A549 (cell line): Measurements from ENCODE around the gene TTI1. TPM values are rescaled to one million over a fixed set of nuclear protein-coding genes. Genes with fewer than 3 reads are reported as not detected.

ENCODE experiments used
- ATAC-seq, 2 experiments: fragments of 200-7000 bp in 1 of 2; fragments of >200 bp in 1 of 2; cut with Nextera tagmentation in 1 of 2; cut with Tn5 transposase in 1 of 2; 3 replicates each; pipeline versions ENCODE4 v1.8.0 to v1.9.1; 2018 to 2020; ENCODE audit warnings: mild to moderate bottlenecking in 1 of 2, moderate library complexity in 1 of 2
- CTCF ChIA-PET: fragments of 300-600 bp; sonication (Branson Sonifier 250); formaldehyde crosslinking; extraction: SDS; loops from one replicate; lab custom pipeline; 2021; ENCODE audit warnings: antibody characterized with exemption, inconsistent platforms; lab: Yijun Ruan, JAX
- POLR2A ChIA-PET: fragments of 350-600 bp; formaldehyde crosslinking; extraction: SDS; loops from one replicate; lab custom pipeline; 2021; ENCODE audit warnings: antibody characterized with exemption, inconsistent platforms; lab: Yijun Ruan, JAX
- DNase-seq, 2 experiments: peaks; one replicate each; pipeline versions ENCODE4 v3.0.0 to v3.0.0-alpha.2; 2011 to 2016; ENCODE audit warnings: low read depth in 1 of 2, low spot score in 1 of 2
- FAIRE-seq: peaks from 2 replicates; lab custom pipeline; 2011; peaks lifted over from hg19 to GRCh38; lab: Jason Lieb, UNC
- H3K27ac ChIP-seq, 2 experiments: fragments of >200 bp; sonication (Bioruptor Twin); formaldehyde crosslinking; 3 replicates each; pipeline ENCODE4 v1.5.1; 2016 to 2017
- H3K4me1 ChIP-seq: fragments of >200 bp; sonication (Bioruptor Twin); formaldehyde crosslinking; 3 replicates; pipeline ENCODE4 v1.6.1; 2016
- H3K4me2 ChIP-seq: fragments of >200 bp; sonication (Bioruptor Twin); formaldehyde crosslinking; 3 replicates; pipeline ENCODE4 v1.6.1; 2016
- H3K4me3 ChIP-seq: fragments of >200 bp; sonication (Bioruptor Twin); formaldehyde crosslinking; 3 replicates; pipeline ENCODE4 v1.5.1; 2016
- H3K9me3 ChIP-seq: fragments of >200 bp; sonication (Bioruptor Twin); formaldehyde crosslinking; 3 replicates; pipeline ENCODE4 v1.6.1; 2016
- CBX8 ChIP-seq: fragments of 200-600 bp; sonication (generic); IDR thresholded peaks from 2 replicates; pipeline ENCODE4 v1.6.1; 2016
- EHF ChIP-seq: fragments of 250-450 bp; sonication (Bioruptor Pico); IDR thresholded peaks from 2 replicates; pipeline ENCODE4 v1.5.0; 2020; ENCODE audit warnings: mild to moderate bottlenecking
- ESRRA ChIP-seq: fragments of 150-350 bp; IDR thresholded peaks from 2 replicates; pipeline ENCODE4 v1.6.1; 2014; ENCODE audit warnings: mild to moderate bottlenecking, low read length, borderline replicate concordance
- FOSB ChIP-seq: fragments of 250-450 bp; sonication (Bioruptor Pico); IDR thresholded peaks from 2 replicates; pipeline ENCODE4 v1.5.0; 2020; ENCODE audit warnings: mild to moderate bottlenecking, moderate library complexity
- HDAC2 ChIP-seq: fragments of 200-600 bp; sonication (generic); IDR thresholded peaks from 2 replicates; pipeline ENCODE4 v1.6.1; 2016
- HOXA7 ChIP-seq: fragments of 250-450 bp; sonication (Bioruptor Pico); IDR thresholded peaks from 2 replicates; pipeline ENCODE4 v1.5.0; 2020; ENCODE audit warnings: mild to moderate bottlenecking, moderate library complexity
- HOXB13 ChIP-seq: fragments of 250-450 bp; sonication (Bioruptor Pico); IDR thresholded peaks from 2 replicates; pipeline ENCODE4 v1.5.0; 2020; ENCODE audit warnings: low read depth, mild to moderate bottlenecking, moderate library complexity
- JUN ChIP-seq, 2 experiments: fragments of >200 bp; sonication (Bioruptor Twin); formaldehyde crosslinking; IDR thresholded peaks; 2 replicates in 1 of 2; 3 replicates in 1 of 2; pipeline ENCODE4 v1.6.1; 2016 to 2017
- JUNB ChIP-seq: fragments of >200 bp; sonication (Bioruptor Twin); formaldehyde crosslinking; IDR thresholded peaks from 2 replicates; pipeline ENCODE4 v1.6.1; 2016
- KDM1A ChIP-seq: fragments of 200-600 bp; sonication (generic); IDR thresholded peaks from 2 replicates; pipeline ENCODE4 v1.6.1; 2016; ENCODE audit warnings: low read depth, mild to moderate bottlenecking
- KDM5A ChIP-seq: fragments of 200-600 bp; sonication (generic); IDR thresholded peaks from 2 replicates; pipeline ENCODE4 v1.6.1; 2016; ENCODE audit warnings: antibody characterized with exemption, mild to moderate bottlenecking
- MAFK ChIP-seq: fragments of 450-650 bp; IDR thresholded peaks from 2 replicates; pipeline ENCODE4 v1.6.1; 2014; ENCODE audit not compliant: partially characterized antibody
- NR3C1 ChIP-seq: fragments of >200 bp; sonication (Bioruptor Twin); formaldehyde crosslinking; IDR thresholded peaks from 3 replicates; pipeline ENCODE4 v1.6.1; 2017
- PHF8 ChIP-seq: fragments of 200-600 bp; sonication (generic); IDR thresholded peaks from 2 replicates; pipeline ENCODE4 v1.6.1; 2016; ENCODE audit warnings: low read depth, mild to moderate bottlenecking, antibody characterized with exemption, moderate library complexity, borderline replicate concordance
- RARB ChIP-seq: fragments of 250-450 bp; sonication (Bioruptor Pico); IDR thresholded peaks from 2 replicates; pipeline ENCODE4 v1.8.0; 2021; ENCODE audit warnings: mild to moderate bottlenecking, moderate library complexity
- ZFP36 ChIP-seq: fragments of 450-650 bp; IDR thresholded peaks from 2 replicates; pipeline ENCODE4 v1.6.1; 2014; ENCODE audit warnings: borderline replicate concordance; ENCODE audit not compliant: partially characterized antibody
- WGBS: methylation state at CpG from one replicate; pipeline ENCODE4 v1.1.6; 2017; ENCODE audit errors: missing lambda C conversion rate; 5-methylcytosine and 5-hydroxymethylcytosine counted together
- polyA plus RNA-seq, 4 experiments: library from polyadenylated mRNA; depleted of rRNA in 3 of 4; stranded (reverse); fragments of >200 nt; fragmentation: RNase III in 1 of 4; extraction: RNeasy Plus Mini Kit Qiagen cat#74134 plus additional on column Dnase treatment in 1 of 4; gene quantifications; 2 replicates in 3 of 4; 3 replicates in 1 of 4; pipeline ENCODE4 v1.2.3, GENCODE V29; 2011 to 2017
- TF ChIP-seq, protein P1 (sequence below): IDR thresholded peaks from 2 replicates; pipeline ENCODE4 v1.6.1; 2012
- TF ChIP-seq, protein P2 (sequence below): IDR thresholded peaks from 2 replicates; pipeline ENCODE4 v1.6.1; 2012
- TF ChIP-seq, protein P3 (sequence below): IDR thresholded peaks from 2 replicates; pipeline ENCODE4 v1.6.1; 2012; ENCODE audit warnings: low read depth, borderline replicate concordance
- TF ChIP-seq, protein P4 (sequence below): fragments of 250-450 bp; sonication (Bioruptor Pico); IDR thresholded peaks from 2 replicates; pipeline ENCODE4 v1.5.0; 2021; ENCODE audit warnings: mild to moderate bottlenecking, moderate library complexity, borderline replicate concordance

The TTI1 gene
- polyA plus RNA-seq, 2 of the 4 experiments (the other 2 are of a cell fraction) = 20.6 to 27.9 TPM

DNA sequence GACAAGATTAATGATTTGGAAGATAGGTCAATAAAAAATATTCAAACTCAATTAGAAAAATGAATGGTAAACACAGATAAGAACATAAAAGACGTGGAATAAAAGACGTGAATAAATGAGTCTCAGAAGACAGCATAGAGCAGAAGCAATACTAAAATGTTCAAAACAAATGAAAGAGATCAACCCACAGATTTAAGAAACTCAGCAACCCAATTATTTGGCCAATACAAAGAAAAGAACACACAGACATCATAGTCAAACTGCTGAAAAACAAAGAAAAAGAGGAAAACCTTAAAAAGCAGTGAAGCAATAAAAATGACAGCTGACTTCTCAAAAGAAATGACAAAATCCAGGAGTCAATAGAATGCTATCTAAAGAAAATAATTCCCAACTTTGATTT, 14.9 kb downstream of the TTI1 start:
- TF ChIP-seq, protein P1, sequence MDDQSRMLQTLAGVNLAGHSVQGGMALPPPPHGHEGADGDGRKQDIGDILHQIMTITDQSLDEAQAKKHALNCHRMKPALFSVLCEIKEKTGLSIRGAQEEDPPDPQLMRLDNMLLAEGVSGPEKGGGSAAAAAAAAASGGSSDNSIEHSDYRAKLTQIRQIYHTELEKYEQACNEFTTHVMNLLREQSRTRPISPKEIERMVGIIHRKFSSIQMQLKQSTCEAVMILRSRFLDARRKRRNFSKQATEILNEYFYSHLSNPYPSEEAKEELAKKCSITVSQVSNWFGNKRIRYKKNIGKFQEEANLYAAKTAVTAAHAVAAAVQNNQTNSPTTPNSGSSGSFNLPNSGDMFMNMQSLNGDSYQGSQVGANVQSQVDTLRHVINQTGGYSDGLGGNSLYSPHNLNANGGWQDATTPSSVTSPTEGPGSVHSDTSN = no peak
- TF ChIP-seq EHF = no peak
- TF ChIP-seq NR3C1 = no peak
- TF ChIP-seq HDAC2 = no peak
- TF ChIP-seq, protein P2, sequence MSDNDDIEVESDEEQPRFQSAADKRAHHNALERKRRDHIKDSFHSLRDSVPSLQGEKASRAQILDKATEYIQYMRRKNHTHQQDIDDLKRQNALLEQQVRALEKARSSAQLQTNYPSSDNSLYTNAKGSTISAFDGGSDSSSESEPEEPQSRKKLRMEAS = no peak
- TF ChIP-seq, protein P3, sequence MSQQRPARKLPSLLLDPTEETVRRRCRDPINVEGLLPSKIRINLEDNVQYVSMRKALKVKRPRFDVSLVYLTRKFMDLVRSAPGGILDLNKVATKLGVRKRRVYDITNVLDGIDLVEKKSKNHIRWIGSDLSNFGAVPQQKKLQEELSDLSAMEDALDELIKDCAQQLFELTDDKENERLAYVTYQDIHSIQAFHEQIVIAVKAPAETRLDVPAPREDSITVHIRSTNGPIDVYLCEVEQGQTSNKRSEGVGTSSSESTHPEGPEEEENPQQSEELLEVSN = no peak
- TF ChIP-seq JUNB = no peak
- no peak for TF ChIP-seq PHF8
- no peak for TF ChIP-seq MAFK
- H3K4me2 ChIP-seq = no peak overlapping the region
- H3K9me3 ChIP-seq = peaks cover 41% of the 10 kb centered on the region
- H3K4me3 ChIP-seq = no peak overlapping the region
- ATAC-seq (no peak), FAIRE-seq (no peak), DNase-seq (no peak)
- ChIA-PET CTCF (interaction anchor here (0.6 to 0.8 kb wide), 2 partner anchors 10 to 12 kb away, joined by 3 to 4 read pairs; no protein-coding TSS in a partner anchor), POLR2A (no interaction called here)
- H3K27ac ChIP-seq = no peak overlapping the region
- WGBS = 95% methylated on average over 2 of the region's 2 CpGs
- H3K4me1 ChIP-seq = peaks cover 16% of the 10 kb centered on the region

DNA sequence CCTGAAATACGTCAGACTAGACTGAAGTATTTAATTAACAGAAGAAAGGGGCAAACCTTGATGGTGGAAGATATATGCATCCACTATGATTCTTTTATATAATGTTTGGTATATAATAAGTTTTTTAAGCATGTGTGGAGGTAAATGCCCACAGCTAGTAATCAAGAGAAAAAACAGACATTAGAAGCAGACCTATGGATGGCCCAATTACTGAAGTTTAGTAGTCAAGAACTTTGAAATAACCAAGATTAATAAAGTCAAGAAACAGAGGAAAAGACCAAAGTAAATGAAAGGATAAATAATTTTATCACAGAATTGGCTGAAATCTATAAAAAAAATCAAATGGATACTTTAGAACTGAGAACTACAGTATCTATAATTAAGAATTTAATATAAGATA, 15.3 kb downstream of the TTI1 start:
- DNase-seq (peak in 1 of 2 experiments; percentile 31), FAIRE-seq (no peak), ATAC-seq (no peak)
- ChIA-PET CTCF (interaction anchor here (0.8 kb wide), 2 partner anchors 10 to 12 kb away, joined by 3 read pairs; no protein-coding TSS in a partner anchor), POLR2A (interaction anchor here (0.7 kb wide), 1 partner anchor 15 kb away, joined by 3 read pairs; the partner anchor contains the start of genes RPRD1B and TTI1)
- H3K4me2 ChIP-seq = no peak overlapping the region
- WGBS = 88% methylated on average over 1 of the region's 1 CpG
- H3K27ac ChIP-seq = no peak overlapping the region
- no peak overlapping the region for H3K4me3 ChIP-seq
- H3K4me1 ChIP-seq = peaks cover 11% of the 10 kb centered on the region
- H3K9me3 ChIP-seq = peaks cover 41% of the 10 kb centered on the region
- no peak for TF ChIP-seq FOSB (CRISPR knock-in tag)

DNA sequence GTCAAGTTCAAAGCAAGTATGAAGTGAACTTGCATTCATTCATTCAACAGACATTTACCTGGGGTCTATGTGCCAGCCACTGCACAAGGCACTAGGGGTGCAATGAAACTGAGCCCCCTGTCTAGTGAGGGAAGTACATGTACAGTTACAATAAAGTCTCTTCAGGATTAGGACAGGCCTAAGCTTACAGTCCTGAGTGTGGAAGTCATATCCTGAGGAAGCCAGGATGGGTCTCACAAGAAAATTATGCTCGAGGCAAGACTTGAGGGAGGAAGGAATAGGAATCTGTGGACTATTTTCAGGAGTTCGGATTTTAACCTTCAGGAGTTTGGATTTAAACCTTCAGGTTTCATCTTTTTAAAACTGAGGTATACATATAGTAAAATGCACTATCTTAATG, 19.4 kb downstream of the TTI1 start:
- POLR2A ChIA-PET = no interaction called here
- H3K4me3 ChIP-seq = no peak overlapping the region
- CTCF ChIA-PET = interaction anchor here (0.6 to 1.2 kb wide), 3 partner anchors 15 to 27 kb away, joined by 3 to 5 read pairs (median 3); no protein-coding TSS in a partner anchor
- no peaks in the 10 kb centered on the region for H3K4me1 ChIP-seq
- 91% methylated on average over 2 of the region's 2 CpGs for WGBS
- H3K27ac ChIP-seq = no peak overlapping the region
- H3K4me2 ChIP-seq = no peak overlapping the region
- peaks cover 33% of the 10 kb centered on the region for H3K9me3 ChIP-seq
- ATAC-seq (no peak), DNase-seq (no peak), FAIRE-seq (no peak)
- no peak for TF ChIP-seq ESRRA
- TF ChIP-seq RARB (CRISPR knock-in tag) = no peak
- TF ChIP-seq ZFP36 = no peak
- TF ChIP-seq, protein P4, sequence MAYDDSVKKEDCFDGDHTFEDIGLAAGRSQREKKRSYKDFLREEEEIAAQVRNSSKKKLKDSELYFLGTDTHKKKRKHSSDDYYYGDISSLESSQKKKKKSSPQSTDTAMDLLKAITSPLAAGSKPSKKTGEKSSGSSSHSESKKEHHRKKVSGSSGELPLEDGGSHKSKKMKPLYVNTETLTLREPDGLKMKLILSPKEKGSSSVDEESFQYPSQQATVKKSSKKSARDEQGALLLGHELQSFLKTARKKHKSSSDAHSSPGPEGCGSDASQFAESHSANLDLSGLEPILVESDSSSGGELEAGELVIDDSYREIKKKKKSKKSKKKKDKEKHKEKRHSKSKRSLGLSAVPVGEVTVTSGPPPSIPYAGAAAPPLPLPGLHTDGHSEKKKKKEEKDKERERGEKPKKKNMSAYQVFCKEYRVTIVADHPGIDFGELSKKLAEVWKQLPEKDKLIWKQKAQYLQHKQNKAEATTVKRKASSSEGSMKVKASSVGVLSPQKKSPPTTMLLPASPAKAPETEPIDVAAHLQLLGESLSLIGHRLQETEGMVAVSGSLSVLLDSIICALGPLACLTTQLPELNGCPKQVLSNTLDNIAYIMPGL (CRISPR knock-in tag) = no peak
- TF ChIP-seq, protein P3 = no peak

DNA sequence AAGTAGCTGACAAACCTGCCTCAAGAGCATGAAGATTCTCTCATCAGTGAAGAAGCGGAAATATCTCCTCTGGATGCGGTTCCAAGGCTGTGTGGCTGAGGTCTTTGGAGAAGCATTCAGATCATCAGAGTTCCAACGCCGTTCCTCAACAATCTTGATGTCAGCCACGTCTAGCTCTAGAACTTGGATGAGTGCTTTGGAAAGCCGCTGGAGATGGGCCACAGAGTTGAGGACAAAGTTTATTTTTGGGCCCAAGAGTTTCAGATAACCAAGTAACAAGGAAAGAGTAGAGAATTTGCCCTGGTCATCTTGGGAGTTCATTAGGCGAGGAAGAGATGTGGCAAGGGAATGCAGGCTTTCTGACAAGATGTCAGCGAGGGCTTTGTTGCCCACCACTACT, 20.9 kb downstream of the TTI1 start:
- no peak for TF ChIP-seq KDM1A
- no peak for TF ChIP-seq HOXA7 (CRISPR knock-in tag)
- no peak for TF ChIP-seq KDM5A
- TF ChIP-seq HOXB13 (CRISPR knock-in tag) = no peak
- no peak for TF ChIP-seq FOSB (CRISPR knock-in tag)
- no peak for TF ChIP-seq CBX8
- no peak for TF ChIP-seq JUN (IDR thresholded peaks at IDR 0.05)
- no peak for TF ChIP-seq MAFK
- Histone ChIP-seq H3K4me3 (no peak overlapping the region), H3K4me2 (no peak overlapping the region), H3K27ac (no peak overlapping the region), H3K9me3 (peaks cover 17% of the 10 kb centered on the region), H3K4me1 (no peaks in the 10 kb centered on the region)
- no peak for FAIRE-seq
- ATAC-seq = no peak
- 97% methylated on average over 8 of the region's 8 CpGs for WGBS
- ChIA-PET CTCF (interaction anchor here (0.9 kb wide), 2 partner anchors 10 to 260 kb away, joined by 3 read pairs; no protein-coding TSS in a partner anchor), POLR2A (no interaction called here)
- DNase-seq = no peak
